H9 (cell line): Measurements from ENCODE around the gene MGME1. TPM values are rescaled to one million over a fixed set of nuclear protein-coding genes. Genes with fewer than 3 reads are reported as not detected.

ENCODE experiments used
- DNase-seq: peaks from one replicate; pipeline ENCODE4 v3.0.0-alpha.2; 2017
- H2AFZ ChIP-seq: one replicate; pipeline ENCODE4 v1.6.1; 2013; ENCODE audit warnings: mild to moderate bottlenecking, low read length, control low read depth, moderate library complexity
- H2AK5ac ChIP-seq: 2 replicates; pipeline ENCODE4 v1.6.1; 2013; ENCODE audit warnings: low read length, control low read depth, mixed read lengths; ENCODE audit not compliant: insufficient read length
- H2BK120ac ChIP-seq: one replicate; pipeline ENCODE4 v1.6.1; 2013; ENCODE audit warnings: low read depth, mild to moderate bottlenecking, low read length, control low read depth, inconsistent platforms; ENCODE audit not compliant: poor library complexity, severe bottlenecking
- H2BK12ac ChIP-seq: 2 replicates; pipeline ENCODE4 v1.6.1; 2013; ENCODE audit warnings: low read length, control low read depth, mixed read lengths, low read depth; ENCODE audit not compliant: insufficient read length
- H2BK15ac ChIP-seq: 2 replicates; pipeline ENCODE4 v1.6.1; 2013; ENCODE audit warnings: low read depth, low read length, control low read depth
- H2BK20ac ChIP-seq: one replicate; pipeline ENCODE4 v1.6.1; 2013; ENCODE audit warnings: low read depth, mild to moderate bottlenecking, low read length, control low read depth, inconsistent platforms; ENCODE audit not compliant: poor library complexity, severe bottlenecking
- H2BK5ac ChIP-seq: 2 replicates; pipeline ENCODE4 v1.6.1; 2013; ENCODE audit warnings: low read length, control low read depth, mixed read lengths; ENCODE audit not compliant: insufficient read length
- H3K14ac ChIP-seq: 2 replicates; pipeline ENCODE4 v1.6.1; 2013; ENCODE audit warnings: low read length, control low read depth; ENCODE audit not compliant: insufficient read depth
- H3K18ac ChIP-seq: 2 replicates; pipeline ENCODE4 v1.6.1; 2013; ENCODE audit warnings: low read depth, mild to moderate bottlenecking, mixed read lengths, low read length, control low read depth; ENCODE audit not compliant: insufficient read length
- H3K23ac ChIP-seq: 2 replicates; pipeline ENCODE4 v1.6.1; 2013; ENCODE audit warnings: low read length, control low read depth, mixed read lengths, low read depth; ENCODE audit not compliant: insufficient read length
- H3K23me2 ChIP-seq: 2 replicates; pipeline ENCODE4 v1.6.1; 2013; ENCODE audit warnings: low read depth, mild to moderate bottlenecking, mixed read lengths, low read length, control low read depth; ENCODE audit not compliant: insufficient read length, poor library complexity, severe bottlenecking
- H3K27ac ChIP-seq: 2 replicates; pipeline ENCODE4 v1.5.1; 2013; ENCODE audit warnings: low read length, control low read depth, mixed read lengths, low read depth; ENCODE audit not compliant: insufficient read length
- H3K27me3 ChIP-seq: 2 replicates; pipeline ENCODE4 v1.6.1; 2013; ENCODE audit warnings: low read length, control low read depth, inconsistent platforms; ENCODE audit not compliant: insufficient read depth
- H3K4ac ChIP-seq: 2 replicates; pipeline ENCODE4 v1.6.1; 2013; ENCODE audit warnings: low read depth, mild to moderate bottlenecking, control low read depth, inconsistent platforms, low read length, moderate library complexity
- H3K4me1 ChIP-seq: 2 replicates; pipeline ENCODE4 v1.6.1; 2013; ENCODE audit warnings: low read length, control low read depth, inconsistent platforms; ENCODE audit not compliant: insufficient read depth
- H3K4me2 ChIP-seq: 2 replicates; pipeline ENCODE4 v1.6.1; 2013; ENCODE audit warnings: low read length, control low read depth, mixed read lengths; ENCODE audit not compliant: insufficient read length, insufficient read depth
- H3K56ac ChIP-seq: 2 replicates; pipeline ENCODE4 v1.6.1; 2013; ENCODE audit warnings: low read depth, mild to moderate bottlenecking, mixed read lengths, low read length, control low read depth; ENCODE audit not compliant: insufficient read length
- H3K79me1 ChIP-seq: 2 replicates; pipeline ENCODE4 v1.6.1; 2013; ENCODE audit warnings: low read depth, mild to moderate bottlenecking, moderate library complexity, low read length, control low read depth, inconsistent platforms; ENCODE audit not compliant: insufficient read depth, poor library complexity, severe bottlenecking
- H3K79me2 ChIP-seq: 2 replicates; pipeline ENCODE4 v1.6.1; 2013; ENCODE audit warnings: low read length, control low read depth, inconsistent platforms; ENCODE audit not compliant: insufficient read depth
- H3K9ac ChIP-seq: 2 replicates; pipeline ENCODE4 v1.6.1; 2013; ENCODE audit warnings: low read length, control low read depth, mixed read lengths; ENCODE audit not compliant: insufficient read length; ENCODE audit errors: extremely low read depth
- H3K9me3 ChIP-seq: one replicate; pipeline ENCODE4 v1.6.1; 2013; ENCODE audit warnings: low read depth, low read length, inconsistent platforms; ENCODE audit not compliant: control insufficient read depth
- H3T11ph ChIP-seq: one replicate; pipeline ENCODE4 v1.6.1; 2013; ENCODE audit warnings: mild to moderate bottlenecking, low read length, control low read depth, inconsistent platforms
- H4K20me1 ChIP-seq: one replicate; pipeline ENCODE4 v1.6.1; 2013; ENCODE audit not compliant: control insufficient read depth, insufficient read length, insufficient read depth
- H4K5ac ChIP-seq: 2 replicates; pipeline ENCODE4 v1.6.1; 2013; ENCODE audit warnings: low read depth, mild to moderate bottlenecking, mixed read lengths, low read length, control low read depth; ENCODE audit not compliant: insufficient read length
- H4K8ac ChIP-seq: replicated peaks from 2 replicates; pipeline ENCODE4 v1.6.1; 2013; ENCODE audit warnings: low read length, control low read depth, mixed read lengths, low read depth; ENCODE audit not compliant: insufficient read length
- H4K91ac ChIP-seq: 2 replicates; pipeline ENCODE4 v1.6.1; 2013; ENCODE audit warnings: low read depth, mild to moderate bottlenecking, moderate library complexity, mixed read lengths, low read length, control low read depth; ENCODE audit not compliant: insufficient read length
- H3K27ac Mint-ChIP-seq, 3 experiments: 2 replicates in 2 of 3; 3 replicates in 1 of 3; pipeline ENCODE4 v1.8.0; 2020 to 2021; ENCODE audit warnings: mixed read lengths in 3 of 3, mild to moderate bottlenecking in 1 of 3, moderate library complexity in 1 of 3
- H3K27me3 Mint-ChIP-seq: 2 replicates; pipeline ENCODE4 v1.8.0; 2021; ENCODE audit warnings: low read depth, mild to moderate bottlenecking, moderate library complexity, mixed read lengths
- H3K36me3 Mint-ChIP-seq, 3 experiments: 2 replicates in 2 of 3; 3 replicates in 1 of 3; pipeline ENCODE4 v1.8.0; 2020 to 2021; ENCODE audit warnings: low read depth in 3 of 3, mixed read lengths in 3 of 3; ENCODE audit not compliant: insufficient read depth in 1 of 3
- H3K4me1 Mint-ChIP-seq, 2 experiments: 2 replicates each; pipeline ENCODE4 v1.8.0; 2020; ENCODE audit warnings: mixed read lengths in 2 of 2
- H3K4me3 Mint-ChIP-seq, 2 experiments: 2 replicates in 1 of 2; 3 replicates in 1 of 2; pipeline ENCODE4 v1.8.0; 2020 to 2021; ENCODE audit warnings: mild to moderate bottlenecking in 2 of 2, mixed read lengths in 2 of 2, moderate library complexity in 1 of 2
- H3K9me3 Mint-ChIP-seq, 2 experiments: 2 replicates in 1 of 2; 3 replicates in 1 of 2; pipeline ENCODE4 v1.8.0; 2020; ENCODE audit warnings: mild to moderate bottlenecking in 2 of 2, mixed read lengths in 2 of 2, moderate library complexity in 1 of 2
- CTCF ChIP-seq: fragments of 200-600 bp; sonication (generic); conservative IDR thresholded peaks from 3 replicates; pipeline ENCODE4 v1.8.0; 2021; ENCODE audit warnings: antibody characterized with exemption, mild to moderate bottlenecking
- WGBS: extraction: QIAGEN DNeasy Blood & Tissue Kit; methylation state at CpG from one replicate; pipeline ENCODE4 v1.1.7; 2013; ENCODE audit warnings: missing lambda C conversion rate, low lambda C conversion rate, mixed read lengths; ENCODE audit not compliant: insufficient read length; ENCODE audit errors: extremely low coverage; 5-methylcytosine and 5-hydroxymethylcytosine counted together
- total RNA-seq: library from RNA; stranded (reverse); gene quantifications from 2 replicates; pipeline ENCODE4 v1.2.1, GENCODE V29; 2021

The MGME1 gene
- total RNA-seq, 1 experiment from 2014 or later = 48.9 TPM

- peak overlapping the region; percentile 97 for H3K9ac ChIP-seq
- no peaks in the 10 kb centered on the region for H3K9me3 ChIP-seq
- peak overlapping the region; percentile 82; the same call in 1 of the 2 replicates for H3K4ac ChIP-seq
- no peak overlapping the region for H2AK5ac ChIP-seq
- H4K5ac ChIP-seq = peak overlapping the region; percentile 95
- H2BK120ac ChIP-seq = peak overlapping the region; percentile 78
- Mint-ChIP-seq H3K27me3 (0 out of 2 replicates have a peak, but pooled peaks cover 1% of the 10 kb centered on the region), H3K4me1 (peaks cover 59 to 71% of the 10 kb centered on the region in 2 experiments), H3K36me3 (peaks cover 39 to 64% (median 55%) of the 10 kb centered on the region in 3 experiments), H3K4me3 (peak overlapping the region; percentile 84 to 89), H3K27ac (peak overlapping the region; percentile 99 to 100 (median 100)), H3K9me3 (peaks cover 0 to 5% of the 10 kb centered on the region in 2 experiments; a peak in 1 of 5 replicates)
- H2BK12ac ChIP-seq = peak overlapping the region; percentile 17
- peak overlapping the region; percentile 98 for H2BK5ac ChIP-seq
- H3K4me2 ChIP-seq = peak overlapping the region; percentile 87
- WGBS = no CpG with 5 or more reads among the region's 28 CpGs
- H4K20me1 ChIP-seq = no peaks in the 10 kb centered on the region
- H3K18ac ChIP-seq = peak overlapping the region; percentile 96
- H3K4me1 ChIP-seq = peaks cover 10% of the 10 kb centered on the region; the same call in 1 of the 2 replicates
- no peak overlapping the region for H3K23ac ChIP-seq
- no peak for DNase-seq
- peak overlapping the region; percentile 96 for H3K14ac ChIP-seq
- no peak overlapping the region for H2BK20ac ChIP-seq
- peak overlapping the region; percentile 94 for H3K27ac ChIP-seq
- H4K91ac ChIP-seq = peak overlapping the region; percentile 77
- no peaks in the 10 kb centered on the region for H3K79me1 ChIP-seq
- no peak overlapping the region for H2BK15ac ChIP-seq
- H3K27me3 ChIP-seq = no peaks in the 10 kb centered on the region
- H2AFZ ChIP-seq = no peak overlapping the region
- no peak for TF ChIP-seq CTCF
- no peak overlapping the region for H4K8ac ChIP-seq
- no peak overlapping the region for H3T11ph ChIP-seq
- H3K56ac ChIP-seq = peak overlapping the region; percentile 97
- peaks cover 82% of the 10 kb centered on the region for H3K79me2 ChIP-seq
- peaks cover 33% of the 10 kb centered on the region for H3K23me2 ChIP-seq
These were observed 563 bp downstream of the MGME1 start for GRCh38 chr20:17969278-17969883.
